Hematopoietic multipotent progenitor cell (in vitro differentiated cells): ENCODE measurements around the gene RAD21L1. TPM values are rescaled to one million over a fixed set of nuclear protein-coding genes. Genes with fewer than 3 reads are reported as not detected.
A peak's percentile ranks its signal among the peaks of the same experiment; 100 is the strongest.

ENCODE experiments used
- DNase-seq, 3 donors: peaks; one replicate each; pipeline ENCODE4 v3.0.0-alpha.2; 2011 to 2015; ENCODE audit warnings: low read depth in 2 of 3, low spot score in 2 of 3
- total RNA-seq: library from RNA; depleted of rRNA; stranded (reverse); fragments of >200 nt; gene quantifications from one replicate; pipeline ENCODE4 v1.2.3, GENCODE V29; 2012

Gene RAD21L1
- total RNA-seq, 1 donor = not detected

DNA sequence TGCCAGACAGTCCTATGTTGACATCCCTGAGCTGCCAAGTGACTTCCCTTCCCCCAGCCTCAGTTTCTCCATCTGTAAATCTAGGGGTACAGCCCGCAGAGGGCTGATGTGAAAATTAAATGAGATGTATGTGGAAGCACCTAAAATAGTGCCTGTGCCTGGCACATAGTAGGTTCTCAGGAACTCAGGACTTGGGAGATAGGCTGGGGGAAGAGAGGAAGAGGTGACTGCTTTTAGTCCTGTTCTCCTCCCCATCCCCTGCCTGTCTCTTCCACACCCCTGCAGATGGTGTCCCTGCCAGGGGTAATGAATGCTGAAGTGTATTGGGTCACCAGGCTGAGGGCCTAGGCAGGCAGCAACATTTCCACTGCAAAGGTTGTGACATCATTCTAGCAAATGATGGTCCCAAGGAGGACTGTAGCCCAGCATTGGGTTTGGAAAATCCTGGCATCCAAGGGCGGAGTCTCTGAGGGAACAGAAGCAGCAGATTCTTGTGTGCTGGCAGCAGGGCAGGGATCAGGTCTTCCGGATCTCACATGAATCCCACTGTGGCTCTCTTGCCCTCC is 42.0 kb downstream of the RAD21L1 start:
- no peak for DNase-seq

DNA sequence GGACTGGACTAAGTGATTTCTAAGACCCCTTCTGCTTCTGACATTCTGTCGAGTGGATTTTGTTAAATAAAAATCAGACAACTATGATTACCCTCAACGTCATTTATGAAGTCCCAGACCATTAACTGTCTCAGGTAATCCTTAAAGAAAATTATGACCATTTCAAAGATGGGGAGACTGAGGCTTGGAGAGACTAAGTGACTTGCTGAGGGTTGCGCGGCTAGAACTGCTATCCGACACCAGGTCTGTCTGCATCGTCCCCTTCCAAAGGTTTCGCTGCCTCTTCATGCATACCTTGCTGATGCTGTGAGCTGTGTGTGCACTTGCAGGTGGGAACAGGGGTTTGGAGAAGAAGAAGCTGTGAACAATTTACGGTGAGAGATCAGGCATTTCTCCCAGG is 43.4 kb downstream of the RAD21L1 start:
- DNase-seq = no peak

DNA sequence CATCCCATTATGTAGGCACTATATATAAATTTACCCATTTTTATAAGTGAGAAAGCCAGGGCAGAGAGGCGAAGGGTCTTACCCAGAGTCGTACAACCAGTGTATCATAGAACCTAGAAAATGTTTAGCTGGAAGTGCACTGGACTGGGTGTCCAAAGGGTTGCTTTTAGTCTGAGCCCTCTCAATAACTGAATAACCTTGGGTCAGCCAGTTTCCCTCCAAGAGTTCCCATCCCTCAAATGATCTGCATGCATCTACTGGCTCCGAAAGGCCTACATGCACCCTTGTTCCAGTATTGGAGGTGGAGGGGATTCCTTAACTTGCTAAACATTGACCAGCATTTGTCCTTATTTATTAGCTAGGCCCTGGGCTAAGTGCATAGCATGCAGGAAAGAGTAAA is 44.0 kb downstream of the RAD21L1 start:
- DNase-seq = no peak

DNA sequence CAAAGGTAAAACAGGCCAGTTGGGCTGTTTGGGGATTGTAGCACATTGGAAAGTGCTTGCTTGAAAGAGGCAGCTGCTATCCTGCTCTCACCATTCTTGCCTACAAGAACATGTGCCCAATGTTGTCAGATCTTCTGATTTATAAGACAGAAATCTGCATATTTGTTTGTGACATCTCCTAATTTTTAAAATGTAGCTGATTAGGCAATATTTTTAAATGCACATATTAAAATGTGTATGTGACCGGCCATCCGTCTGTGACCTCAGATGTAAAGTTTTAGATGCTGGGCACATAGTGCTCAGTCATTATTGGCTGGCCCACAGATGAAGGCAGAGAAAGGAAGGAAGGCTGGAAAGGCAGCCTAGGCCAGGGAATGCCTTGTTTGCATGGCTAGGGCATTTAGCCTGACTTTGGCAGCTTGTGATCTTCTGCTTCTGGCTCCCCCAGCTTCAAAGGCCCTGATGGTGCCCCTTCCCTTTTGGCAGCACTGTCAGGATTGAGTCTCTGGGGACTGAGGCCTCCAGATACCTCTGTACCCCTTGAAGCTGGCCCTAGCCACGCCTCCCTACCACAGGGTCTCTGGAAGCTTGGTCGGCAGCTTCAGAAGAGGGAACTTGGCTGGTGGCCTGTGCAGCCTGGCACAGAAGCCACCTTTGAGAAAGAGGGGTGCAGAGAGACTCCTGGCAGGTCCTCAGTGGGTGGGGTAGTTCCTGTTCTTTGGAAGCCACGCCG is 46.7 kb downstream of the RAD21L1 start:
- DNase-seq = peak in 2 of 3 donors; percentile 35 to 70

DNA sequence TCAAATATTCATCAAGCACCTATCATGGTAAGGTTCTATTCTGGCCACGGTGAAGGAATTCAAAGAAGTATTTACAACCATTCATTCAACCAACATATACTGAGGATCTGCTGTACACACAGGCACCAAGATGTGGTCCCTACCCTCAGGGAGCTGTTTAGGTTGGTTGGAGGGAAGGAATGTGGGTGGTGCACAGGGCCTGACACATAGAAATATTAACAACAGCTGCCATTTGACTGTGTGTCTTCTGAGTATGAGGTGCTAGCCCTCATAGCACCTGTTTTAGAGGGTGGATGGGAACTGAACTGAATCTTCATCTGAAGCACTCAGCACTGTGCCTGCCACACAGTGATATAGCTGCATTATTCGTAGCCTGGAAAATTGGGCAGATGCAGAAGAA is 47.5 kb downstream of the RAD21L1 start:
- DNase-seq = no peak

DNA sequence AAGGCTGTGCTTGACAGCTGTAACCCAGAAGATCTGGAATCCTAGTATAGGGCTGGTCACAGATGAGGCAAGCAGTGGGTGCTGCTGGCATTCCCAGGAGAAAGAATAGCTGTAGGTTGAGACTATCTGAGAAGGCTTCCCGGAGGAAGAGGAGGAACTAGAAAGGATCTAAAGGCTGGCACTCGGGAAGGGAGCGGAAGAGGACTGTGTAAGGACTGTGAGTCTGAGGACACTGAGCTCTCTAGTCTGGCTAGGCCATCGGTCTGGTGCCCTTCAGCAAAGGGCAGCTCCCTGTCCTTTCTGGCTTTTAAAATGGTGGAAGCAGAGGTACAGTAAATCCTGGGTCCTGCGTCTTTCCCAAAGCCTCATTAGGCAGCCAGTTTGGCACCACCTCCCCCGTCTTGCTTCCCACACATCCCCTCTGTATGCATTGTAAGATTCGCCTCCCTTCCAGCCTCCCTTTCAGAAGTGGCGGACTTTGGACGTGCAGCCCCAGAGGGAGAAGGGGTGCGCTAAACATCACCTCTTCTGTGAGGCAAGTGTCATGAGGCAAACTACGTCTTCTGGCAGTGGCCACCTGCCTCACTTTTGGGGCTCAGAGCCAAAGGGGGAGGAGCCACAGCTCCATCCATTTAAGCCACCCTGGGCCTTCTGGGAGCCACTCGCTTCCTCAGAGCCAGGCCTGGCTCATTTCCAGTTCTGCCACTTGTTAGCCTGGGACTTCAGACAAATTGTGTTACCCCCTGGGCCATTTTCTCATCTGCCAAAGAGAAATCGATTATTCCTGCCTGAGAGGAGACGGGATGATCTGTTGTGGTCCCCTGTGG is 48.9 kb downstream of the RAD21L1 start:
- no peak for DNase-seq

DNA sequence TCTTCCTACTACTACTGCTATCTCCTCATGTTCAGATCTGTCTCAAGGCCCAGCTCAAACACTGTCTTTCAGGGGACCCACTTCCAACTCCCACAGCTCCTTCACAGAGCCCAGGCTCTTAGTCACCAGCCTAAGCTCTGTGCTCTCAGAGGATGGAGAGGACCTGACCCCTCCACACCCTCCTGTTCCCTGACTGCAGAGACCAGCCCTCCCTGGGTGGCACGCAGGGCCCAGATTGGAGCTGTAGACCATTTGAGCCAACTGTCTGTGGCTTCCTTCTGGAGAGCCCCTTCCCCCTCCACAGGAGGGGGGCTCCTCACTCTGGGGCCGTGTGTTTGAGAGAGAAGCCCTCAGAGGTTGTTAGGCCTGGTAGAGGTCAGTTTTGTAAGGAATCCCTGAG is 50.1 kb downstream of the RAD21L1 start:
- no peak for DNase-seq

DNA sequence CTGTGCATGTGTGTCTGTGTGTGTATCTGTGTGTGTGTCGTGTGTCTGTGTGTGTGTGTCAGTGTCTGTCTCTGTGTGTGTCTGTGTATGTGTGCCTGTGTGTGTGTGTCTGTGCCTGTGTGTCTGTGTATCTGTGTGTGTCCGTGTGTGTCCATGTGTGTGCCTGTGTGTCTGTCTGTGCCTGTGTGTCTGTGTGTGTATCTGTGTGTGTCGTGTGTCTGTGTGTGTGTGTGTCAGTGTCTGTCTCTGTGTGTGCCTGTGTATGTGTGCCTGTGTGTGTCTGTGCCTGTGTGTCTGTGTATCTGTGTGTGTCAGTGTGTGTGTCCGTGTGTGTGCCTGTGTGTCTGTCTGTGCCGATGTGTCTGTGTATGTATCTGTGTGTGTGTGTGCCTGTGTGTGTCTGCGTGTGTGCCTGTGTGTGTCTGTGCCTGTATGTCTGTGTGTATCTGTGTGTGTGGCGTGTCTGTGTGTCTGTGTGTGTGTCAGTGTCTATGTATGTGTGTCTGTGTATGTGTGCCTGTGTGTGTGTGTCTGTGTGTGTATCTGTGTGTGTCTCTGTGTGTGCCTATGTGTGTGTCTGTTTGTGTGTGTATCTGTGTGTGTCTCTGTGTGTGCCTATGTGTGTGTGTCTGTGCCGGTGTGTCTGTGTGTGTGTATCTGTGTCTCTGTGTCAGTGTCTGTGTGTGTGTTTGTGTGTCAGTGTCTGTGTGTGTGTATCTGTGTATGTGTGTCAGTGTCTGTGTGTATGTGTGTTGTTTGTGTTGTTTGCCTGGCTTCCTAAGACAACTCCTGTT is 51.9 kb downstream of the RAD21L1 start:
- no peak for DNase-seq

DNA sequence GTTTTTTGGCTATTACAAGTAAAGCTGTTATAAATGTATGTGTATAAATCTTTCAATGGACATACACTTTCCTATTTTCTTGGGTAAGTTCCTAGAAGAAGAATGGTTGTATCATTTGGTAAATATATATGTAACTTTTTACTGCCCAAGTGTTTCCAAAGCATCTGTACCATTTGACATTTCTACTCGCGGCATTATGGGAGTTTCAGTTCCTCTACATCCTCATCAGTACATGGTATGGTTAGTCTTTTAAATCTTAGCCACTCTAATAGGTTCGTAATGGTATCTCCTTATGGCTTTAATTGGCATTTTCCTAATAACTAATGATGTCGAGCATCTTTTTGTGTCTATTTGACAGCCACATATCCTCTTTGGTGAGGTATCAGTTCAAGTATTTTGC is 53.1 kb downstream of the RAD21L1 start:
- no peak for DNase-seq

DNA sequence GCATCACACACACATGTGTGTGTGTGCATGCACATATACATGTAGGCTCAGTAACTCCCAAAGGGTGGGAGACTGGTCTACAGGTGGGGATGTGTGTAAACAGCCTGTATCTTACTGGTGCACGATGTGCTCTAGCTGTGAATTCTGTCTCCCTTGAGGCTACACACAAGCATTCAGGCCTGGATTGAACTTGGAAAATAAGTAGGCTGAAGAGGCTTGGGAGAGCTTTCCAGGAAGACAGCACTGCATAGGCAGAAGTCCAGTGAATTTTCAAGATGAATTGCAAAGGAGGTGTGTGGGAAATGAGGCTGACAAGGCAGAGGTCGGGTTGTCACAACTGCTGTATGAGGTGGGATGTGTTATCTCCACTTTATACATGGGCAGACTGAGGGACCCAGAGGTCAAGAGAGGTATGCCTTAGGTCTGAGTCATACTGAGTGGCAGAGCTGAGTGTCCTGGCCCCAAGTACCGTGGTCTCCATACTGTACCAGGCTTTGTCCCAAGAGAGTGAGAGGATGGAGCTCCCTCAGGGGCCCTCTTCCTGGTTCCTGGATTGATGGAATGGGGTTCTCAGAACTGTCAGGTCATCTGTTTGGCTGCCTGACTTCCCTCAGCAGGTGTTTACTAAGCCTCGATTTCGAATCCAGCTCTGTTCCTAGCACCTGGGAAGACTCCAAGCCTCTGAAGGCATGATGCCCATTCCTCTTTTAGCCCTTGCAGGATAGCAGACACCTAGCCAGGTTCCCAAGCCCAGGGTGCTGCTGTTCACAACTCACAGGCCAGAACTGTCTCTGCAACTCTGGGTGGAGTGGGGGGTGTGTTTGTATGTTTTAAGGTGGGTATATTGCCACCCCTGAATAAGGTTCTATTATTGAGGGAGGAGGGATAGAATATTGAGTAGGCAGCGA is 54.6 kb downstream of the RAD21L1 start:
- DNase-seq = no peak

DNA sequence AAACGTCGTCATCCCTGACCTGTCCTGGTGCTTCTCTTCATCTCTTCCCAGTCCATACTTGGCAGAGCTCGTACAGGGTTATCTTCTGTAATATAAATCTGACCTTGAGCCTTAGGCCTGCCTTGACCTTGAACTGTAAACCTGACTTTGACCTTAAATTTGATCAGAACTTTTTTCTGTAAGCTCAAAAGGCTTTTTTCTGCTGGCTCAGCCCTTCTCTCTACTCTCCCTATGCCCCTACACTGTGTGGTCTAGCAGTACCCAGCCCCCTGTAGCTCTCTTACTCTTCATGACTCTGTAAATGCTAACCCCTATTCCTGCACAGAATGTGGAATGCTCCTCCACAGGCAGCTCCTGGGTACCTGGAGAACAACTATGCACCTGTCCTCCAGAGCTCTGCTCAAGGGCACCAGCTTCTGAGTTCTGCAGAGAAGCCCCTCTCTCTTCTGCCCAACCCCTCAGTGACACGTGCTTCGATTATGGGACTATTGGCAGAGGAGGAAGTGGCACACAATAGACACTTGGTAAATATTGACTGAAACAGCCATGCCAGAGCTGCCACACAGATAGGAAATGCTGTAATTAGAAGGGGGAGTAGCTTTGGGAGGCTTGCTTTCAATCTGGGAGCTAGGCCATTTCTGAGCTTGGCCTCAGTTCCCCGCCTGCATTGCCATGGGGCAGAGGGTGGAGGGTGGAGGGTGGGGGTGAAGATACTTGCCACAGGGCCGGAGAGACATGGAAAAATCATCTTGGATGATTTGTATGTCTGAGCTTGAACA is 55.6 kb downstream of the RAD21L1 start:
- DNase-seq = no peak

DNA sequence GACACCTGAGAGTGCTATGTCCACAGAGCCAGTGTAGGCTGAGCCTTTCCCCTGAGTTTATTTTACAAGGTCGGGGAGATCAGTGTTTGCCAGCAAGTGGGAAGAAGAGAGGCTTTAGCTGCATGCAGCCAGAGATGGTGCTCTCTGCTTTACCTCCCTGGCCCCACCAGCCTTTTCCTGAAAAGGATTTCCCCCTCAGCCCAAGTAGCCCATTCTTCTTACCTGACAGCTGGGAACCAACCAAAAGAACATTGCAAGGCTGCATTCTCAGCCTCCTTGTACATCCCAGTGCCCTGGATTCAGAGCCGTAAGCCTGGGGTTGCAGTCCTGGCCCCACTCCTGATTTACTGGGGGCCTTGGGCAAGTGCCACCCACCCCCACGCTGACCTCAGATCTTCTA is 57.1 kb downstream of the RAD21L1 start:
- DNase-seq = no peak

DNA sequence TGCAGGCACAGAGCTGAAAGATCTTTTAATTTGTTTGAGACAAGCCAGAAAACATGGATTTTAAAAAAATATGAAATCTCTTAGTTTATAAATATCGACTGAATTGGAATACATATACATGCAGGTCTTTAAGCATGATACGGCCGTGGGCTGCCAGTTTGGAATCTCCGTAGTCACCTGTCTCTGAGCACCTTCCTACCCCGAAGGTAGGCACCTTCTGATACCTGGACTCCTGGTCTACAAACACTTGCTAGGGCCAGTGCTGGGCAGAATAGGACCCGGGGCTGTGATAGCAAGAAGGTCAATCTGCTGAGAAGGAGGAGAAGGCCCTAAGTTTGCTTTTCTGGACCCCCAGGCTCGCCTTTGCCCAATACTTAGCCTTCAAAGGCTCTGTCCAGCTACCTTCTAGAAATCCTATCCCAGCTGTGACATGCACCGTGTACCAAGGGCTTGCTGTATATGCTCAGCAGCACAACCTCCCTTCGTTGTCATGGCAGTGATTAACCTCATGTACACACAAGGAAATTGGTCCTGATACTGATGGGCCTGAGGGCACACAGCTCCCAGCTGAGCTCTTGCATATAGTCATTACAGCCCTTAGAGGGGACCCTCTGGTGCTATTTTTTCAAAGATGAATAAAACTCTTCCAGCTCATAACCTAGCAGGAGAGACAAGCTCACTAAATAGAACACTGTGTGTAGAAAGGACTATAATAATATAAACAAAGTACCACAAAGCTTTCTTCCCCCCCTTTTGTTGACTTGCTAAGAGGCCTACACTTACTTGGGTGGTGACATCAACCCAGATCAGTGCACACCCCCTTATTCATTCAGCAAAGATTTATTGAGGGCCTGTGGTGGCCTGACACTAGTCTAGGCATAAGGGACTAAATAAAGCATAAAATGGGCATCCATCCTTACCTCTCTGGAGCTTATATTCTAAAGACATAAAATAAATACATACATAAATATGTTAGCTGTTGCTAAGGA is 58.0 kb downstream of the RAD21L1 start:
- DNase-seq = no peak

DNA sequence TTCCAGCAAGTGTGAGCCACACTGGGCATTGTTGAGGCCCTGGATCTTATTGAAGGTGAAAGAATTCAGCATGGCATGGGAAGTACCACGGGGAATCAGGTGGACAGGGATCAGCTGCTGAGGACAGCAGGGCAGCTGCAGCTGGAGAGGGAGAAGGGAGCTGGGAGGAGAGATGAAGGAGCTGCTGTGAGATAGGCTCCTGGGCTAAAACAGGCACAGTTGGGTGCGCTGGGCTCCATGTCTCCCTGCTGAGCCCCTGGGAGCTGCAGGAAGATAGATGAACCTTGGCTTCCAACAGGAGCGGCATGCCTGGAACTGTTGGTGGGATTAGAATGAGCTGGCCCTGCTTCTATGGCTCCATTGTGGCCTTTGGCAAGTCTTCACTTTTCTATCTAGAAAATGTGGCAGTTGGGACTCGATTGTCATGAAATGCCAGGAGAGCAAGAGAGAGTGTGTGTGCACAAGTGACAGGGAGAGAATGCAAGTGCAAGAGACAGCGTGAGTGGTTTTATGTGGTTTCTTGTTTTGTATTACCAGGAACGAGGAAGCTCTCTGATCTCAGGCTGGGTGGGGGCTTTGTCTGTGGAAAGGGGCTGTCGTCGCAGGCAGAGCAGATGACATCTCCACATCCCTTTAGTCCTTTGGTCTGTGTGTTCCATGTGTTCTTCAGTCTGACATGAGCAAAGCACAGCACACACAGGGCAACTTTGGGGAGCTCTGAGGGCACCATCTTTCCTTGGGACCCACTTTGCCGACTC is 60.6 kb downstream of the RAD21L1 start:
- no peak for DNase-seq

DNA sequence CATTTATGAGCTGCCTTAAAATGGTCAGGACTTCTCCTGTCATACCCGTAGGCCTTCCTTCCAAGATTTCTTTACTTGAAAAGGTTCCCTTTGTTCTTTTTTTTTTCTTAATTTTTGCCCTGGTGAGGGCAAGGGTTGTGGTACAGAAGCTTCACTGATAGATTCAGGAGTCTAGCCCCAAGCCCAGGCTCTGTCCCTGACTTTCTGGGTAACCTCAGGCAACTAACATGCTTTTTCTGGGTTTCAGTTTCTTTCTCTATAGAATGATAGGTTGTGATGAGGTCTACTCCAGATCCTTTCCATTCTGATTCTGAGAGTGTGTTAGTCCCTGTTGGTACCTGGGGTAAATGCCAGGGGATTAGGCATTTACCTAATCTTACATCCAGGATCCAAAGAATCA is 61.5 kb downstream of the RAD21L1 start:
- DNase-seq = no peak

DNA sequence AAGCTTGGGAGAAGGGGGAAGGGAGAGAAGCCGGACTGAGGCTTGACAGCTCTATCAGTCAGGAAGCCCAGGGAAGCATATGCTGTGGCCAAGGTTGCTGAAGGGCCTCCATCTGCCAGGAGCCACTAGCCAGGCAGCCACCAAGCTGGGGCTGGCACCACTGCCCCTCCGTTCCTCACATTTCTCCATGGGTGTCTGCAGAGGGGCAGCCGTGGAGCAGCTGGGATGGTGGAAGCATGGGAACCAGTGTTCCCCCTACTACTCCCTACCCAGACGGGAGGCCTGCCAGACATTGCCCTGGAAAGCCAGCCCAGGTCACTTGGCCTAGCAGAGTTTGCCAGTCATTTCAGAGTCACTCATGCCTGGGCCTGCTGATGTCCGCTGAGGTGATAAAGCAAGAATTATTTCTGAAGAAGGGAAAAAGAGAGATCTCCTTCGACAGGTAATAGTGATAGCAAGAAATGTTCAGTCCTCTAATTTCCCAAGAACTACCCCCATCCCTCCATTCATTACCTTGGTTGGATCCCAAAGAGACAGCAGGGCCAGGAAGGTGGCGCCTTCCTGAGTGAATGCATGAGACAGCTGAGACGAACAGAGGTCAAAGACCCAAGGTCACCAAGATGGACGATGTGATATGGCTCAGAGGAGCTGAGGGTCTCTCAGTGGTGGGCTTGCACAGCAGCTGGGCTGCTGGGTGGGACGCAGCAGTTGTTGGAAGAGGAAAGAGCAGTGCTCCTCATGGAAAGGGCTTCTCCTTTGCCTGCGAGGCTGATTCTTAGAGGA is 62.1 kb downstream of the RAD21L1 start:
- no peak for DNase-seq
